Measurements from ENCODE around the gene KHDC1.
"Not testable (repeated sequence)": the region's sequence is repeated elsewhere in the genome, so short reads cannot be mapped to it uniquely, and the experiment has no call there.

Gene KHDC1

GRCh38 chr6:73250016-73250415 is 13.0 kb downstream of the KHDC1 start:
- DNase-seq (ENCODE audit: low read depth in 2 of 2) = no peak

DNA sequence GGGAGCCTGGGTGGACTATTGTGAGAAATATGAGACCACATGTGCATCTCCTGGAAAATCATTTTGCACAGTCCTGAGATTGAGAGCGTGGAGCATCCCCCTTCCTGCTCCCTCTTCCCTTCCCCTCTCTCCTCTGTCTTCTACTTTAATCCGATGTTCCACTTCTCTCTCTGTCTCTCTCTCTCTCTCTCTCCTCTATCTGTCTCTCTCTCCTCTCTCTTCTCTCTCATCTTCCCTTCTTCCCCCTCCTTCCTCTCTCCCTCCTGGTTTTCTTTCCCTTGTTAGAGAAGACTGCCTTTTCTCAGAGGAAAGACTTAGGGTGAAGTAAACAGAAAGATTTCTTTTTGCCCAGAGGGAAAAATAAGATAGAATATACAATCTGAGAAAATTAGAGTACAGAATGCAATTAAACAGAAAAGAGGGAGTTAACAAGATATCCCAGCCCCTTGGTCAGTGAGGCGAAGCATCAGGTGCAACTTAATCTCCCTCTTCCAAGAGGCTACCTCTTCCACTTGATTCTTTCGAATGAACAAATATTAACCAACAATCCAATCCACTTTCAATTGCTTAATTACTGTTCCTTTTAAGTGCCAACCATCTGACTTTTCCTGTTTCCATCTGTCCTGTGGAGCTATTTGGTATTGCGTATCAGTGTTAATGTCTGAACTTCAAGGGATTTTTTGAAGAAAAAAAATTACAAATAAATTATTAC is 14.6 kb downstream of the KHDC1 start:
- no peak for DNase-seq (ENCODE audit: low read depth in 2 of 2)

DNA sequence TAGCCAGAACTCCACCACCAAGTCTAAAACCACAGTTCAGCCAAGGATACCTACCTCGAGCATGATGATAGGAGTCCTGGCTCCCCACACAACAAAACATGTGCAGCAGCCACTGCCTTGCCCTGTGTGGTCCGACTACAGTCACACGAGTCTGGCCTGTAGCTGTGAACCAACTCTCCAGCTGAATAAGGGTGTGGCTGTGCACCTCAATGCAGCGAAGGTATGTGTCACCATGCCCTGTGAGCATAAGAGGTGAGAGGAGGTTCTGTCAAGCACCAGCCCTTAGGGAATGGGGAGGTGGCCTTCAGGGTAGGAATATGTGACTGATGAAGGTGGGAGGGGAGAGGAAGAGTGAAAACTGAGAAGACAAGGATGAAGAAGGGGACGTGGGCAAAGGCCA is 21.0 kb downstream of the KHDC1 start:
- no peak for DNase-seq (ENCODE audit: low read depth in 2 of 2)

DNA sequence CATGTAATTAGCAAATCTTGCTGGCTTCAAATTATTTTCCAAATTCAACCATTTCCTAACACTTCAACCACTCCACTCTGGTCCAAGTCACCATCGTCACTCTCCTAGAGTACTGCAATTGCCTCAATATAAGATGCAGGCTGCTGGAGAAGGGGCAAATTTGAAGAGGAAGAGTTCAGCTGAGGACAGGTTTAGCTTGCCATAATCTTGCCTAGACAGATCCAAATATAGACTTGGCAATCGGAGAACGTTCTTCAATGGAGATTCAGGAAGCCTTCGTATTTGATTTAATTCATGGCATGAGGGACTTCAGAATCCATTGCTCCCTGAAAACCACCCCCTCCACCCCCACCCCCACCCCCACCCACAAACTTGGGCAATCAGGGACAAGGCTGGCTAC is 22.3 kb downstream of the KHDC1 start:
- DNase-seq (ENCODE audit: low read depth in 2 of 2) = no peak

DNA sequence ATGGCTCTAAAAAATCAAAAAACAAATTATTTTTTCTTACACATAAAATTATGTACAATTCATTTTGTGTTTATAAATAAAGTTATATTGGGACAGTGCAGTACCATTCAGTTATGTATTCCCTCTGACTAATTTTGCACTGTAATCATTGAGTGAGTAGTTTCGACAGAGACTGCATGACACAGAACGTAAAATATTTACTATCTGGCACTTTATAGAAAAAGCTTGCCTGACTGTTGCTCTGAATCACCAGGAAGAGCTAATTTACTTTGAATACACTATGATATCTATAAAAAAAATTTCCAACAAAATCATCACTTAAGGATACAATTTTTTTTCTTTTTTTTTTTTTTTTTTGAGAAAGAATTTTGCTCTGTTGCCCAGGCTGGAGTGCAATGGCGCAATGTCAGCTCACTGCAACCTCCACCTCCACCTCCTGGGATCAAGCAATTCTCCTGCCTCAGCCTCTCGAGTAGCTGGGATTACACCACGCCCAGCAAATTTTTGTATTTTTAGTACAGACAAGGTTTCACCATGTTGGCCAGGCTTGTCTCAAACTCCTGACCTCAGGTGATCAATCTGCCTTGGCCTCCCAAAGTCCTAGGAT is 26.7 kb downstream of the KHDC1 start:
- DNase-seq (ENCODE audit: low read depth in 2 of 2) = no peak

- no peak for DNase-seq (ENCODE audit: low read depth in 2 of 2)
Measured at GRCh38 chr6:73234733-73235132, 28.3 kb downstream of the KHDC1 start.

DNA sequence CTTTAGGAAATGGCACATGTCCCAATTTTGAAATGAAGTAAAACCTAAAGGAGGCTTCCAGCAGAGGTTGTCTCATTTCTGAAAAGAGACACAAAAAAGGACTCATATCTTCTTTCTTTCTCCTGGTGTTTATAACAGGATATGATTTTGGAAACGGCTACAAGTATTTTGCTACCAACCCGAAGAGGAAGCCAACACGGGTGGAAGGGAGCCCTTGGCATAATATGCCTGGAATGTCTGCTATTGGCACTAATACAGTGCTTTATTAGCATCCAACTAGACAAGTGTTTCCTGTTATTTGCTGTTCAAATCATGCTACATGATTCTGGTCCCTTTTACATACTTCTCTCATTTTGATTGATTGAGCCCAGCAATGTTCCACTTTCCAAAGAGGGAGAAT is 29.0 kb downstream of the KHDC1 start:
- DNase-seq (ENCODE audit: low read depth in 2 of 2) = not testable (repeated sequence)

DNA sequence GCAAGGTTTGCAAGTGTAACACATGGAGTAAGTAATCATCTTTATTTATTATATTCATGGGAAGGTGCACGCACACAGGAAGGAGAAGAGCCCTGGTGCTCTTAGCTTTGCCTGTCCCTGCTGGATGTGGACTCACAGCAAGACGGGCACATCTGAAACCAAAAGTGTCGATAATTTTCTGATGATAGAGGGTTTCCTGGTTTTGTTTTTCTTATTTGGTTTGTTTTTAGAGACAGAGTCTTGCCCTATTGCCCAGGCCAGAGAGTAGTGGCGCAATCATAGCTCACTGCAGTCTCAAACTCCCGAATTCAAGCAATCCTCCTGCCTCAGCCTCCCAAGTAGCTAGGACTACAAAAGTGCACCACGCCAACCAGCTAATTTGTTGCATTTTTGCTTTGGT is 29.9 kb downstream of the KHDC1 start:
- DNase-seq (ENCODE audit: low read depth in 2 of 2) = no peak

GRCh38 chr6:73231986-73232391 is 31.0 kb downstream of the KHDC1 start:
- DNase-seq (ENCODE audit: low read depth in 2 of 2) = no peak

GRCh38 chr6:73227606-73228255 is 35.3 kb downstream of the KHDC1 start:
- DNase-seq (ENCODE audit: low read depth in 2 of 2) = no peak

DNA sequence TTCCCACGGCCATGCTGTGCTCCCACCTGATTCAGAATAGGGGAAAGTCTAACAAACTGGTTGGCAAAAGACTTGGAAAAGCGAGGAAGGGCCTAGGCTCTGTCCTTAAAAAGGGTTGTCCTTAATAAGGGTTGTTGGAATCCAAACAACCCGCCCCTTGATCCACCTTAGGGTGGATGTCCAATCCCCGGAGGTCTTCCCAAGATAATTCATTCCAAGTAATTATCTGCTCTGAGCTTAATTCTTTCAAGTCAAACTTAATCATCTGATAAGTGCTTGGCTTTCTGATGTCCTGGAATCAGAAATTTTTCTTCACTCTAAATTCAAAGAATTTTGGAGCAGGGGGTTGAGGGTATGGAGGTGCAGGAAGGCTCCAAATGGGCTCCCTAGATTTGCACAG is 37.6 kb downstream of the KHDC1 start, which contains the start of gene KHDC1L:
TSS of gene KHDC1L (minus strand) at position 101 of the 400 bp plus-strand sequence. CDS start at position 13, 88 bp downstream.
- DNase-seq (ENCODE audit: low read depth in 2 of 2) = no peak

- DNase-seq (ENCODE audit: low read depth in 2 of 2) = no peak
Measured at GRCh38 chr6:73216859-73217258, 46.1 kb downstream of the KHDC1 start.

GRCh38 chr6:73209117-73209516 is 53.9 kb downstream of the KHDC1 start:
- no peak for DNase-seq (ENCODE audit: low read depth in 2 of 2)

GRCh38 chr6:73207221-73207837 is 55.7 kb downstream of the KHDC1 start:
- no peak for DNase-seq (ENCODE audit: low read depth in 2 of 2)

- DNase-seq (ENCODE audit: low read depth in 2 of 2) = no peak
Measured at GRCh38 chr6:73204252-73204651, 58.7 kb downstream of the KHDC1 start.

GRCh38 chr6:73203098-73203497 is 59.9 kb downstream of the KHDC1 start:
- DNase-seq (ENCODE audit: low read depth in 2 of 2) = no peak

- no peak for DNase-seq (ENCODE audit: low read depth in 2 of 2)
Measured at GRCh38 chr6:73200735-73201134, 62.3 kb downstream of the KHDC1 start.

DNA sequence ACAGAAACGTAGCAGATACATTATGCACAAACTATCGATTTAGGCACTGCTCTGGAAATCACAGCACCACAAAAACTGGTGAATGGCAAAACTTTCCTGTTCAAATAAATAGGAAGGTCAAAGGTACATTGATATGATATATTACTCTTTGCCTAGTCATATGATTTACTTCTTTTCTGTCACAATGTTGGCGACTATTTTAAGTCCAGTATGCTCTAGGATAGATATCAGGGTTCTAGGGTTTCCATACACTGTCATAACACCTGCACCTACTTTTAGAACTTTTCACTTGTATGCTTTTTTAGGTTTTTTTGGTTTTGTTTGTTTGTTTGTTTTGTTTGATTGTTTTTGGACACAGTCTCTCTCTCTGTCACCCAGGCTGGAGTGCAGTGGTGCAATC is 62.7 kb downstream of the KHDC1 start:
- DNase-seq (ENCODE audit: low read depth in 2 of 2) = no peak

DNA sequence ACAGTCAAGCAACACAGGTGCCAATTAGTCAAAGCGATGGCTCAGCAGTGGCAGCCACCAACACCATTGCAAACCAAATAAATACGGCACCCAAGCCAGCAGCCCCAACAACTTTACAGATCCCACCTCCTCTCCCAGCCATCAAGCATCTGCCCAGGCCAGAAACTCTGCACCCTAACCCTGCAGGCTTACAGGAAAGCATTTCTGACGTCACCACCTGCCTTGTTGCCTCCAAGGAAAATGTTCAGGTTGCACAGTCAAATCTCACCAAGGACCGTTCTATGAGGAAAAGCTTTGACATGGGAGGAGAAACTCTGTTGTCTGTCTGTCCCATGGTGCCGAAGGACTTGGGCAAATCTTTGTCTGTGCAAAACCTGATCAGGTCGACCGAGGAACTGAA is 68.3 kb downstream of the KHDC1 start:
- DNase-seq (ENCODE audit: low read depth in 2 of 2) = no peak

DNA sequence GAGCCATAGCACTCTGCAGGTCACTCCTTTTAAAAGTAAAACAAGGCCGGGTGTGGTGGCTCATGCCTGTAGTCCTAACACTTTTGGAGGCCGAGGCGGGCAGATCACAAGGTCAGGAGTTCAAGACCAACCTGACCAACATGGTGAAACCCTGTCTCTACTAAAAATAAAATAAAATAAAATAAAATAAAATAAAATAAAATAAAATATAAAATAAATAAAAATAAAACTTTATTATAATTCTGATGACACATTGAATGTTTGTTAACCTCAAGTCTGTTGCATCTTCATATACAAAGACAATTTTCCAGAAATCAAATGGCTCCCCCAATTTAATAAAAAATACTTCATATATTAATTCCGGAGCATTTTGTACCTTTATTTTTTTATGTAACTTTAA is 69.7 kb downstream of the KHDC1 start:
- not testable (repeated sequence) for DNase-seq (ENCODE audit: low read depth in 2 of 2)

Data from stimulated activated CD4-positive, alpha-beta T cell treated with anti-CD3 and anti-CD28 coated beads, Interleukin-15, amount 100 ng/mL, for 48 hours (primary cell).